TTC549 (cell line): ENCODE data around the gene ARL6IP4.
"Not testable (repeated sequence)": the region's sequence is repeated elsewhere in the genome, so short reads cannot be mapped to it uniquely, and the experiment has no call there.

Experiments
- FAIRE-seq: peaks from 2 replicates; lab custom pipeline; 2012; peaks lifted over from hg19 to GRCh38; lab: Jason Lieb, UNC

The ARL6IP4 gene

DNA sequence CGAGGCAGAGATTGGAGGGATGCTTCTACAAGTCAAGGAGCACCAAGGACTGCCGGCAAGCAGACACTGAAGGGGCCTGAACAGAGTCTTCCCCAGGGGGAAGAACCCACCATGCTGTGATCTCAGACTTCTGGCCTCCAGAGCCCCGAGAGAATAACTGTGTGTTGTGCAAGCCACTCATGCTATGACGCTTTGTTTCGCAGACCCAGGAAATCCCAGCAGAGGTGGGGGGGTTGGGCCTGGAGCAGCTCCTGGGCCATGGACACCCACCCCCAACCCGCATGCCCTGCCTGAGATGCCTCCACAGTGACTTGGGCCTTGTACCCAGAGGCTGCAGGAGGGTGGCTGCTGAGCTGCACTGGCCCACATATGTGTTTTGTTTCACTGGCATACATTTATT, 31.2 kb downstream of the ARL6IP4 start:
- no peak for FAIRE-seq

DNA sequence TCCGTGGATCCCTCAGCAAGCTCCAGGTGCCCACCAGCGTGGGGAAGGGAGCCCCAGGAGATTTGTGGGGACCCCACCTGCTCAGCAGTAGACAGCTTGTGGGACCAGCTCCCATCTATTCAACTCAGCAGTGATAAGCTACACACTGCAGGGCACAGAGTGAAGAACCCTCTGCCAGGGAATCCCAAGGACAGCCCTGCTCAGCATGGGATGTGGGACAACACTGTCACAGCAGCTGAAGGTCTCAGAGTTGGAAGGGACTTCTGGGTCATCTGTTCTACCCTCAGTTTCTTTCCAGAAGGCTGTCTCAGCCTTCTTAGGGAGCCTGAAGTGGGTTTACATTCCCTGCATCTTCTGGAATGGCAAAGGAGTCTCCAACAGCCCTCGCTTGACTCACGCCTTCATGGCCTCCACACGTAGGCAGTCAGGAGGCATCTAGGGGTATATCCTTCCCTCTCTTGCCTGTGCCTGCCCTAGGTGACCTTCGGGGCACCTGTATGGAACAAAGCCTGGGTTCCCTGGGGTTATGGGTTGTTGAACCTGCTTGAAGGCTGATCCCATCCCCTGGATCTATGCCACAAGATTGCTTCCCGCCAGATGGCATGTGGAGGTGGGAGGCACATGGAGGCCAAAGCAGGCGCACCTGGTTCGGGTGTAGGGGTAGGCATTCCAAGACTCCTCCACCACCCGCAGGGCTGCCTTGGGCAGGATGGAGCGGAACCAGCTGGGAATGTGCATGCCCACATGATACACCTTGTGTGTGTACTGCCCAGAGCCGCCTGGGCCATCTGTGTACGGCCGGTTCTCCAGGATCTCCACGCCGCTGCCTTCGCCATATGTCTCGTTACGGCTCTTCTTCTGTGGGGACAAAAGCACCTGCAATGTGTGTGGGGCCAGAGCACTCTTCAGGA, 33.0 kb downstream of the ARL6IP4 start:
- no peak for FAIRE-seq

DNA sequence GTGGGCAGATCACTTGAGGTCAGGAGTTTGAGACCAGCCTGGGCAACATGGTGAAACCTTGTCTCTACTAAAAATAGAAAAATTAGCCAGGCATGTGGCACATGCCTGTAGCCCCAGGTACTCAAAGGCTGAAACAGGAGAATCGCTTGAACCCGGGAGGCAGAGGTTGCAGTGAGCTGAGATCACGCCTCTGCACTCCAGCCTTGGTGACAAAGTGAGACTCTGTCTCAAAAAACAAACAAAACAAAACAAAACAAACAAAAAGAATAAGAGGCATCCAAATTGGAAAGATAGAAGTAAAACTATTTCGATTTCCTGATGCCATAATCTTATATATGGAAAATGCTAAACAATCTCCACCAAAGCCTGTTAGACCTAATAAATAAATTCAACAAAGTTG, 34.0 kb downstream of the ARL6IP4 start:
- FAIRE-seq = not testable (repeated sequence)

DNA sequence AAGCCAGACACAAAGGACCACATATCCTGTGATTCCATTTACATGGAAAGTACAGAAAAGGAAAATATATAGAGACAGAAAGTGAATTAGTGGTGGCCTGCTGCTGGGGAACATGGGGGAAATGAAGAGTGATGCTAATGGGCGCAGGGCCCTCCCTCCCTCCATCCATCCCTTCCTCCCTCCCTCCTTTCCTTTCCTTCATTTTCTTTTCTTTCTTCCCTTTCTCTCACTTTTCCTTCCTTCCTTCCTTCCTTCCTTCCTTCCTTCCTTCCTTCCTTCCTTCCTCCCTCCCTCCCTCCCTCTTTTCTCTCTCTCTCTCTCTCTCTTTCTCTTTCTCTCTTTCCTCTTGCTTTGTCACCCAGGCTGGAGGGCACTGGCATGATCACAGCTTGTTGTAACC, 37.3 kb downstream of the ARL6IP4 start:
- FAIRE-seq = no peak

DNA sequence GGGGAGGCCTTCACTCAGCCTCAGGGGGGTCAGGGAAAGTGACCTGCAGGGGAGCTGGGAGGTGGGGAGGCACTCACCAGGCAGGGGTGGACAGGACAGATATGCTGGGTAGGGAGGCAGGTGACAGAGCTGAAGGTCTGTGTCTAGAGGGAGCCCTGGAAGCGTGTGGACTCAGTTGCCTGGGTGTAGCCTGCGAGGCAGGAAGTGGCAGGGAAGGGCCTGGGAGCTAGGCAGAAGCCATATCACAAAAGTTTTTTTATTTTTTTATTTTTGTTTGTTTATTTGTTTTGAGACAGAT, 39.3 kb downstream of the ARL6IP4 start:
- FAIRE-seq = no peak

DNA sequence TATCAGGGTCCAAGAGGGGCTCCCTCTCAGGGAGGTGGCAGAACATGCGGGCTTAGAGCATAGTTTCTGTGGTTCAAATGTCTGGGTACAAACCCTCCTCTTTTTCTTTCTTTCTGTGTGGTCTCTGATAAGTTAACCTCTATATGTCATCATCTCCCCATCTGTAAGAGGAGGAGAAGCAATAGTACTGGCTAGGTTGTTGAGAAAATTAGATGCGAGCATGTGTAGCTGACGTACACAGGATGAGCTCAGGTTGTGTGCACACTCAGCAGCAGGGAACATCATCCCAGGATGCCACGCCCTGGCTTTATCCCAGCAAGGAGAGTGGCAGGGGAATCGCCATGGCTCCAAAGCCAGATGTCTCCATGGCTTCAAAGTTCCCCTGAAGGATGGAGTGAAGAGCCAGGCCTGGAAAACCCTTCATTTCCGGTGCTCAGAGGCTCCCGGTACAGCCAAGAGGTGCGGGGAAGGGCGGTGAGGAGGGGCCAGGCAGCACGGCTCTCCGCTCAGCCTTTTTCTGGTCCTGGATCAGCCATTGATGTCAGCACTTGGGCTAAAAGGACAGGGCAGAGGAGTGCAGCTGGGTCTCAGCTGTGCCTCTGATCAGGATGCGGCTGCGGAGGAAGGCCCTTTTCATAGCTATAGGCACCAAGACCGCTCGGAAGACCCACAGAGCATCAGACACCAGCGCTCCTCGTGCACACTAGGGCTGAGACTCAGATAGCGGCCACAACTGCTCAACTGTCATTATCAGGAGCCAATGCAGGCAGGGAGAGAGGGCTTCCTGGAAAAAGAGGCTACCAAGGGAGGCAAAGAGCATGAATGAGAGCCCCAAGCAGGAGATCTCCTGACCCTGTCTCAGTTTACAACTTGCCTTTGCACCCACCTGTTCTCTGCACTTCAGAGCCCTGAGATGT, 41.5 kb downstream of the ARL6IP4 start:
- no peak for FAIRE-seq

DNA sequence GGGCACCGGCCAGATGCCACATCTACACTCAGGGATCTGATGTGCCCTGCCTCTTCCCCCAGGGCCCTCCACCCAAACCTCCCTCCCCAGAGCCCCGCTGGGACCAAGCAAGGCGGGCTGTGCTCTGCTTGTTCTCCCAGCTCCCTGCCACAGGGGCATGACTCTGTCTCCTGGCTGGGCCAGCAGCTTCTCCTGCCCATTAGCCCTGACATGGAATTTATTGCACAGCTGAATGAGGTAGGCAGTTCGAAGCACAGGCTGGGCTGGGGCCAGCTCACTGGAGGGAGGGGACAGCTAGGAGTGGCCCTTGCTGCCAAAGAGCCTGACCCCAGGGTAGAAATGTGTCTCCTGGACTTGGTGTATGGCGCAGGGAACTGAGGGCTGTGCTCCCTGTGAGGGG, 42.4 kb downstream of the ARL6IP4 start:
- FAIRE-seq = no peak

DNA sequence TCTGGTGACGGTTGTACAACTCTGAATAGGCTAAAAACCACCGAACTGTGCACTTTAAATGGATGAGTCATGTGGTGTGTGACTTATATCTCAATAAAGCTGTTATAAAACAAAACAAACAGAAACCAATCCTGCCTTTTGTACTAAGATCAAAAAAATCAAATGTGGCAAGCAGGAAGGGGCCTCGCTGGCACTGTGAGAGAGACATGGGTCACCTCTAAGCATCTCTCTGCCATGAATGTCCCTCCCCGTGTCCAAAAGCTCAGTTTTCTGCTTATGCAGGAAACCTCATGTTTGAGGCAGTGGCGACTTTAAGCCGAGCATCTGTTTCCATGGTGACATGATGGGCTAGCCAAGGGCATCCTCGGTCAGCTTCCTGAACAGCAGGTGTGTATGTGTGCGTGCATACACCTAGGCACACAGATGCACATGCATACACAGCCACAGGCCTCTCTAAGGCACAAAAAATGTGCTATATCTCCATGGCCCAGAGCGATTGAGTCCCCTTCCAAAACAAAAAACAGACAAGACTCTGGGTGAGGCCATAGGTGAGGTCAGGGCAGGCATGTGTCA, 44.4 kb downstream of the ARL6IP4 start:
- FAIRE-seq = no peak

DNA sequence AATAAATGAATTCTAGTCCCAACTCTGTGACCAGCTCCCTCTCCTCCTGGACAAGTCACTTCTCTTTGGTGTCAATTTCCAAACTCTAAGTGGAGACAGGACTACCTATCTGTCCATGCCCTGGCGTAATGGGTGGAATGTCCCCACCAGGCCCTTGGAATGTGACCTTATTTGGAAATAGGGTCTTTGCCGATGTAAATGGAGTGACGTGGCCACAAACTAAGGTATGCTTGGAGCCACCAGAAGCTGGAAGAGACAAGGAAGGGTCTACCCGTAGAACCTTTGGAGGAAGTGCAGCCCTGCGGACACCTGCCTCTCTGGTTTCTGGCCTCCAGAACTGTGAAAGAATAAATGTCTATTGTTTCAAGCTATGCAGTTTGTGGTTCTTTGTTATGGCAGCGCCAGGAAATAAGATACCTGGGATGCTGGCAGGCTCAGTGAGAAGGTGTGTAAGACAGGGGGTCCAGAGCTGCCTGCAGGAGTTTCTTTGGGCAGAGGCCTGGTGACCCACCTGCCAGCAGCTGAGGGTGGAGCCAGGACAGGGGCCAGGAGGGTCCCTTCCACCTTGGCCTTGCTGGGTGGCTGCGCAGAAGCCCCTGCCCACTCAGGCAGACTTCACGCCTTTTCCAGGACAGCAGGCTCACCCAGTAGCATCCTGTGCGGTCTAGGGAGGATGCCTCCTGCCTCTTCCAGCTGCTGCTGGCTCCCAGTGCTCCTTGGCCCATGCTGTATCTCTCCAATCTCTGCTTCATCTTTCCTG, 45.8 kb downstream of the ARL6IP4 start:
- FAIRE-seq = no peak

DNA sequence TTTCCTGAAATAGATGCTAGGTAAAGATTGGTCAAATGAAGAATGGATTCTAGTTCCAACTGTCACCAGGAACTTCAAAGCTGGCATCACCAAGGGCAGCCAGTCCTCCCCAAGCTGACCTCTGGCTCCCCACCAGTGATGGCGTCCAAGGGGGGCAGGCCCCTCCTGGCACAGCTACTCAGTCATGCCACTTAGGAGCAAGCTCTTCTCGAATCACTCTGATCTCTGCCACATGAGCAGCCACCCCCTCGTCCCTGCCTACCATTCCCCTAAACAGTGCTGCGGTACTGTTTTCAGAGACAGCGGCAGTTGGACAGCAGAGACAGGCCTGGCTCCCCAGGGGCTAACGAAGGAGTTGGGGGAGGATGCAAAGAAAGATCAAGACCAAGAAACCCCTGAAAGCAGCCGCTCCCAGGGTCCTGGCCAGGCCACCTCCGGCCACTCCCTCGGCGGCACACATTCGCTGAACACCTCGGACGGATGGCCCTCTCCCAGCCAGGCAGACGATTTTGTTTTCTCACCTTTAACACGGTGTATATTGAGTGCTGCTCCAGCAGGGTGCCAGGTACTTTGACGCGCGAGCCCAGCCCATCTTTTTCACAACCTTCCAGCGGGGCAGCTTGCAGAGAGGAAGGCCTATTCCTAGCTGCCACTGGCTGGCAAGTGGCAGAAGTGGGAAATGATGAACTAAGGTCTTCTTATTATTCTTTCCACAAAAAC, 47.4 kb downstream of the ARL6IP4 start:
- no peak for FAIRE-seq

DNA sequence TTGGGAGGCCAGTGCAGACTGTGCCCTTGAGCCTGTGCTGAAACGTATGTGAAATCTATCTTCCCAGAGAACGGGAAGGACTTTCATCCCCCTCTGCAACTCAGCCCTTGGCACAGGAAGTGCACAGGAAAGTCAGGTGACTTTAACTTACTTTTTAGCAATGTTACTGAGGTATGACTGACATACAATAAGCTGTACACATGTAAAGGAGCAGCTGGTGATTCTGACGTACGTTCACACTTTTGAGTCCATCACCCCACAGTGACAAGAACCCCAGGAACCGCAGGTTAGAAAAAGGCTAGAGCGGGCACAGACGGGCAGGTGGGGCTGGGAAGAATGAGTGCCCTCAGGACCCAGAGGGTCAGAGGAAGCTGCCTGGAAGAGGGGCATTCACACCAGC, 48.0 kb downstream of the ARL6IP4 start:
- FAIRE-seq = no peak

DNA sequence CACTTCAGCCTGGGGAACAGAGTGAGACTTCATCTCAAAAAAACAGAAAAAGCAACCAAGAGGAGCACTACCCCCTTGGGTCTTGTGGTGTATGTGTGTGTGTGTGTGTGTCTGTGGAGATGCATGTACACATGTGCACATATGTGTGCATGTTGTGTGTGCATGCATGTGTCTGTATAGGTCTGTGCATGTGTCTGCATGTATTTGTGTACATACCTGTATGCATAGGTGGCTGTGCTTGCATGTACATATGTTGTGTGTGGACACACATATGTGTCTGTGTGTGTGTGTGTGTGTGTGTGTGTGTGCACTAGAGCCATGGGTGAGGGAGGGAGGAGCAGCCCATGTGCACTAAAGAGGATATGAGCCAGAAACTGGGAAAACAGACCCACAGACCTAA, 49.1 kb downstream of the ARL6IP4 start:
- FAIRE-seq = no peak

DNA sequence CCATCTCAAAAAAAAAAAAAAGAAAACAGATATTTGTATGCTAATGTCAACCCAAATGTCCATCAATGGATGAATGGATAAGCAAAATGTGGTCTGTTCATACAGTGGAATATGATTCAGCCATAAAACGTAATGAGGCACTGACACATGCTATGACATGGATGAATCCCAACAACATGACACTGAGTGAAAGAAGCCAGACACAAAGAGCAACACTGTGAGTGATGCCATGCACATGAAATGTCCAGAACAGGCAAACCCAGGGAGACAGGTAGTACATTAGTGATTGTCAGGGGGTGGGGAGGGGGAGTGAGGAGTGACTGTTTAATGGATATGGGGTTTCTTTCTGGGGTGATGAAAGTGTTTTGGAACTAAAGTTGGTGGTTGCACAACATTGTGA, 50.2 kb downstream of the ARL6IP4 start:
- no peak for FAIRE-seq

DNA sequence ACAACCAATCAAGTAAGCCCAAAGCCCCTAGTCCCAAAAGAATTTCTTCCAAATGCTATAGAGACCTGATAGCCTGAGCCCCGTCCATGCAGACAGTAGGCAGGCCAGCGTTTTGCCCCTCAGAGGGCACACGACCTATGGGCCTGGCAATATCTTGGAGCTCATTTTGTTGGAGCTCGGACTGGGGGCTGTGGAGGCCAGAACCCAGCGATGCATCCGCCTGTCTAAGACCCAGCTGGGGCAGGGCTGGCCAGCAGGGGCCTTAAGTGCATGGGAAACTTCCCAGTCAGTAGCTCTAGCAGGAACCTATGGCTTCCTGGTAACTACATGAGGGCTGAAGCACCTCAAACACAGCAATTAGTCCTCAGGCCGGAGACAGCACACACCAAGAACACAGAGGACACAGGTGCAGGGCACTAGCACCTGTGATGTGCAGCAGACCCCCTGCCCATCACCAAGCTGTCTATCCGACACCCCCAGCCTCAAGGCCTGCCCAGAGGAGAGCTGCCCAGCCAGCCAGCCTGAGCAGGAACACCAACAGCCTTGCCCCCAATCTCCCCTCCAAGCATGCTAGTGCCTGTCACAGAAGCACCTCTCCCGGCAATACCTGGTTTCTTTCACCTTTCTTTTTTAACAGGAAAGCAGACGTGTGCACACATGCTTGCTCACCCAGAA, 50.8 kb downstream of the ARL6IP4 start:
- FAIRE-seq = no peak
